A549 (cell line): ENCODE results near the gene SMARCD1. TPM values are rescaled to one million over a fixed set of nuclear protein-coding genes. Genes with fewer than 3 reads are reported as not detected.

Experiments
- ATAC-seq, 2 experiments: fragments of 200-7000 bp in 1 of 2; fragments of >200 bp in 1 of 2; cut with Nextera tagmentation in 1 of 2; cut with Tn5 transposase in 1 of 2; 3 replicates each; pipeline versions ENCODE4 v1.8.0 to v1.9.1; 2018 to 2020; ENCODE audit warnings: mild to moderate bottlenecking in 1 of 2, moderate library complexity in 1 of 2
- CTCF ChIA-PET: fragments of 300-600 bp; sonication (Branson Sonifier 250); formaldehyde crosslinking; extraction: SDS; loops from one replicate; lab custom pipeline; 2021; ENCODE audit warnings: antibody characterized with exemption, inconsistent platforms; lab: Yijun Ruan, JAX
- POLR2A ChIA-PET: fragments of 350-600 bp; formaldehyde crosslinking; extraction: SDS; loops from one replicate; lab custom pipeline; 2021; ENCODE audit warnings: antibody characterized with exemption, inconsistent platforms; lab: Yijun Ruan, JAX
- DNase-seq, 2 experiments: peaks; one replicate each; pipeline versions ENCODE4 v3.0.0 to v3.0.0-alpha.2; 2011 to 2016; ENCODE audit warnings: low read depth in 1 of 2, low spot score in 1 of 2
- FAIRE-seq: peaks from 2 replicates; lab custom pipeline; 2011; peaks lifted over from hg19 to GRCh38; lab: Jason Lieb, UNC
- H3K27ac ChIP-seq, 2 experiments: fragments of >200 bp; sonication (Bioruptor Twin); formaldehyde crosslinking; 3 replicates each; pipeline ENCODE4 v1.5.1; 2016 to 2017
- H3K4me1 ChIP-seq: fragments of >200 bp; sonication (Bioruptor Twin); formaldehyde crosslinking; 3 replicates; pipeline ENCODE4 v1.6.1; 2016
- H3K4me2 ChIP-seq: fragments of >200 bp; sonication (Bioruptor Twin); formaldehyde crosslinking; 3 replicates; pipeline ENCODE4 v1.6.1; 2016
- H3K4me3 ChIP-seq: fragments of >200 bp; sonication (Bioruptor Twin); formaldehyde crosslinking; 3 replicates; pipeline ENCODE4 v1.5.1; 2016
- H3K9me3 ChIP-seq: fragments of >200 bp; sonication (Bioruptor Twin); formaldehyde crosslinking; 3 replicates; pipeline ENCODE4 v1.6.1; 2016
- BCL3 ChIP-seq: fragments of >200 bp; sonication (Bioruptor Twin); formaldehyde crosslinking; IDR thresholded peaks from 3 replicates; pipeline ENCODE4 v1.6.1; 2016
- BHLHE40 ChIP-seq: IDR thresholded peaks from 2 replicates; pipeline ENCODE4 v1.6.1; 2012; ENCODE audit warnings: low read depth, low read length, inconsistent platforms
- CBX2 ChIP-seq: fragments of 200-600 bp; sonication (generic); IDR thresholded peaks from 2 replicates; pipeline ENCODE4 v1.6.1; 2016; ENCODE audit warnings: low read depth, mild to moderate bottlenecking, borderline replicate concordance
- CEBPB ChIP-seq, 2 experiments: fragments of >200 bp in 1 of 2; sonication (Bioruptor Twin) in 1 of 2; formaldehyde crosslinking in 1 of 2; IDR thresholded peaks; 2 replicates each; pipeline ENCODE4 v1.6.1; 2012 to 2016
- CHD2 ChIP-seq: fragments of 150-350 bp; IDR thresholded peaks from 2 replicates; pipeline ENCODE4 v1.6.1; 2014; ENCODE audit warnings: low read length; ENCODE audit not compliant: partially characterized antibody
- EHF ChIP-seq: fragments of 250-450 bp; sonication (Bioruptor Pico); IDR thresholded peaks from 2 replicates; pipeline ENCODE4 v1.5.0; 2020; ENCODE audit warnings: mild to moderate bottlenecking
- EP300 ChIP-seq, 2 experiments: fragments of >200 bp; sonication (Bioruptor Twin); formaldehyde crosslinking; IDR thresholded peaks; 2 replicates in 1 of 2; 3 replicates in 1 of 2; pipeline ENCODE4 v1.6.1; 2016 to 2017
- ESRRA ChIP-seq: fragments of 150-350 bp; IDR thresholded peaks from 2 replicates; pipeline ENCODE4 v1.6.1; 2014; ENCODE audit warnings: mild to moderate bottlenecking, low read length, borderline replicate concordance
- FOSB ChIP-seq: fragments of 250-450 bp; sonication (Bioruptor Pico); IDR thresholded peaks from 2 replicates; pipeline ENCODE4 v1.5.0; 2020; ENCODE audit warnings: mild to moderate bottlenecking, moderate library complexity
- FOSL2 ChIP-seq, 2 experiments: fragments of 450-650 bp in 1 of 2; fragments of >200 bp in 1 of 2; sonication (Bioruptor Twin) in 1 of 2; formaldehyde crosslinking; IDR thresholded peaks; 2 replicates each; pipeline versions ENCODE4 v1.5.0 to v1.6.1; 2016 to 2020; ENCODE audit warnings: mild to moderate bottlenecking in 1 of 2, moderate library complexity in 1 of 2
- FOXS1 ChIP-seq: fragments of 250-450 bp; sonication (Bioruptor Pico); IDR thresholded peaks from 2 replicates; pipeline ENCODE4 v1.5.0; 2020; ENCODE audit warnings: mild to moderate bottlenecking, moderate library complexity
- HEYL ChIP-seq: fragments of 250-450 bp; sonication (Bioruptor Pico); IDR thresholded peaks from 2 replicates; pipeline ENCODE4 v1.8.0; 2021; ENCODE audit warnings: mild to moderate bottlenecking, moderate library complexity
- HMGXB4 ChIP-seq: fragments of 250-450 bp; sonication (Bioruptor Pico); IDR thresholded peaks from 2 replicates; pipeline ENCODE4 v1.5.0; 2021; ENCODE audit warnings: mild to moderate bottlenecking, moderate library complexity, borderline replicate concordance
- HOXB13 ChIP-seq: fragments of 250-450 bp; sonication (Bioruptor Pico); IDR thresholded peaks from 2 replicates; pipeline ENCODE4 v1.5.0; 2020; ENCODE audit warnings: low read depth, mild to moderate bottlenecking, moderate library complexity
- HOXB5 ChIP-seq: fragments of 250-450 bp; sonication (Bioruptor Pico); IDR thresholded peaks from 2 replicates; pipeline ENCODE4 v1.5.0; 2020; ENCODE audit warnings: mild to moderate bottlenecking, moderate library complexity
- JUN ChIP-seq, 2 experiments: fragments of >200 bp; sonication (Bioruptor Twin); formaldehyde crosslinking; IDR thresholded peaks; 2 replicates in 1 of 2; 3 replicates in 1 of 2; pipeline ENCODE4 v1.6.1; 2016 to 2017
- JUNB ChIP-seq: fragments of >200 bp; sonication (Bioruptor Twin); formaldehyde crosslinking; IDR thresholded peaks from 2 replicates; pipeline ENCODE4 v1.6.1; 2016
- KDM5A ChIP-seq: fragments of 200-600 bp; sonication (generic); IDR thresholded peaks from 2 replicates; pipeline ENCODE4 v1.6.1; 2016; ENCODE audit warnings: antibody characterized with exemption, mild to moderate bottlenecking
- MAFK ChIP-seq: fragments of 450-650 bp; IDR thresholded peaks from 2 replicates; pipeline ENCODE4 v1.6.1; 2014; ENCODE audit not compliant: partially characterized antibody
- MYC ChIP-seq: IDR thresholded peaks from 2 replicates; pipeline ENCODE4 v1.6.1; 2012; ENCODE audit warnings: mild to moderate bottlenecking, inconsistent platforms, low read length, improper control_type of control experiment, borderline replicate concordance
- NFE2L2 ChIP-seq: fragments of 150-350 bp; conservative IDR thresholded peaks from 2 replicates; pipeline ENCODE4 v1.6.1; 2014; ENCODE audit warnings: low read length
- NPAS2 ChIP-seq: fragments of 250-450 bp; sonication (Bioruptor Pico); IDR thresholded peaks from 2 replicates; pipeline ENCODE4 v1.8.0; 2022; ENCODE audit warnings: mild to moderate bottlenecking, moderate library complexity, borderline replicate concordance
- NR3C1 ChIP-seq: fragments of >200 bp; sonication (Bioruptor Twin); formaldehyde crosslinking; IDR thresholded peaks from 3 replicates; pipeline ENCODE4 v1.6.1; 2017
- PHF8 ChIP-seq: fragments of 200-600 bp; sonication (generic); IDR thresholded peaks from 2 replicates; pipeline ENCODE4 v1.6.1; 2016; ENCODE audit warnings: low read depth, mild to moderate bottlenecking, antibody characterized with exemption, moderate library complexity, borderline replicate concordance
- POLR2A ChIP-seq: IDR thresholded peaks from 2 replicates; pipeline ENCODE4 v1.6.1; 2012; ENCODE audit warnings: mild to moderate bottlenecking, low read length
- RARB ChIP-seq: fragments of 250-450 bp; sonication (Bioruptor Pico); IDR thresholded peaks from 2 replicates; pipeline ENCODE4 v1.8.0; 2021; ENCODE audit warnings: mild to moderate bottlenecking, moderate library complexity
- RFX5 ChIP-seq: fragments of 450-650 bp; IDR thresholded peaks from 2 replicates; pipeline ENCODE4 v1.7.1; 2014; ENCODE audit warnings: antibody characterized with exemption, mild to moderate bottlenecking, moderate library complexity
- RNF2 ChIP-seq: fragments of 200-600 bp; sonication (generic); IDR thresholded peaks from 2 replicates; pipeline ENCODE4 v1.6.1; 2016; ENCODE audit warnings: low read depth, mild to moderate bottlenecking, antibody characterized with exemption, moderate library complexity, borderline replicate concordance
- SMC3 ChIP-seq: fragments of >200 bp; sonication (Bioruptor Twin); formaldehyde crosslinking; IDR thresholded peaks from 3 replicates; pipeline ENCODE4 v1.6.1; 2018; ENCODE audit warnings: inconsistent platforms
- SREBF2 ChIP-seq: fragments of 450-650 bp; IDR thresholded peaks from 2 replicates; pipeline ENCODE4 v1.6.1; 2014; ENCODE audit warnings: mild to moderate bottlenecking, moderate library complexity
- ZFP36 ChIP-seq: fragments of 450-650 bp; IDR thresholded peaks from 2 replicates; pipeline ENCODE4 v1.6.1; 2014; ENCODE audit warnings: borderline replicate concordance; ENCODE audit not compliant: partially characterized antibody
- ZNF302 ChIP-seq: fragments of 250-450 bp; sonication (Bioruptor Pico); IDR thresholded peaks from 2 replicates; pipeline ENCODE4 v1.9.0; 2021; ENCODE audit warnings: inconsistent platforms, mild to moderate bottlenecking, moderate library complexity
- WGBS: methylation state at CpG from one replicate; pipeline ENCODE4 v1.1.6; 2017; ENCODE audit errors: missing lambda C conversion rate; 5-methylcytosine and 5-hydroxymethylcytosine counted together
- polyA plus RNA-seq, 4 experiments: library from polyadenylated mRNA; depleted of rRNA in 3 of 4; stranded (reverse); fragments of >200 nt; fragmentation: RNase III in 1 of 4; extraction: RNeasy Plus Mini Kit Qiagen cat#74134 plus additional on column Dnase treatment in 1 of 4; gene quantifications; 2 replicates in 3 of 4; 3 replicates in 1 of 4; pipeline ENCODE4 v1.2.3, GENCODE V29; 2011 to 2017
- TF ChIP-seq, protein P1 (sequence below): fragments of >200 bp; sonication (Bioruptor Twin); formaldehyde crosslinking; IDR thresholded peaks from 2 replicates; pipeline ENCODE4 v1.6.1; 2016
- TF ChIP-seq, protein P2 (sequence below): fragments of 250-450 bp; sonication (Bioruptor Pico); IDR thresholded peaks from 2 replicates; pipeline ENCODE4 v1.5.0; 2020; ENCODE audit warnings: low read depth, mild to moderate bottlenecking, moderate library complexity

SMARCD1 gene
- polyA plus RNA-seq, 2 of the 4 experiments (the other 2 are of a cell fraction), result 62.5 to 80.7 TPM

DNA sequence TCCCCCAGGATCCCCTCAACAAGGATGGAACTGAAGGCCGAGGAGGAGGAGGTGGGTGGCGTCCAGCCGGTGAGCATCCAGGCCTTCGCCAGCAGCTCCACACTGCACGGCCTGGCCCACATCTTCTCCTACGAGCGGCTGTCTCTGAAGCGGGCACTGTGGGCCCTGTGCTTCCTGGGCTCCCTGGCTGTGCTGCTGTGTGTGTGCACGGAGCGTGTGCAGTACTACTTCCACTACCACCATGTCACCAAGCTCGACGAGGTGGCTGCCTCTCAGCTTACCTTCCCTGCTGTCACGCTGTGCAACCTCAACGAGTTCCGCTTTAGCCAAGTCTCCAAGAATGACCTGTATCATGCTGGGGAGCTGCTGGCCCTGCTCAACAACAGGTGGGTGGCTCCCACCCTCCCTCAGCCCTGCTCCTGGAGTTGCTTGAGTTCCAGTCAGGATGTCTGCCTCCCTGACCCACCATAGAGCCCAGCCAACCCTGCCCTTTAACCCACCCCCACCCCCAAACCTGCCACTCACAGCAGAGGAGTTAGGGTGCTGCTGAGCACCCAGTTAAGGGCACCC lies 26.3 kb upstream of the SMARCD1 start:
- FAIRE-seq (no peak), DNase-seq (no peak), ATAC-seq (no peak)
- peaks cover 18% of the 10 kb centered on the region for H3K4me1 ChIP-seq
- ChIA-PET CTCF (interaction anchor here (1.2 to 33.6 kb wide), 12 partner anchors 9 to 256 kb away, joined by 3 to 708 read pairs (median 5); partner anchors contain the start of genes AQP5, AQP6 and COX14), POLR2A (no interaction called here)
- no peak overlapping the region for H3K4me2 ChIP-seq
- no peak overlapping the region for H3K27ac ChIP-seq
- 93% methylated on average over 15 of the region's 15 CpGs for WGBS
- TF ChIP-seq FOSL2 (IDR thresholded peaks at IDR 0.05), result no peak
- TF ChIP-seq FOSL2 (CRISPR knock-in tag; IDR thresholded peaks at IDR 0.05), result no peak
- no peak for TF ChIP-seq HOXB13 (CRISPR knock-in tag)
- TF ChIP-seq, protein P1, sequence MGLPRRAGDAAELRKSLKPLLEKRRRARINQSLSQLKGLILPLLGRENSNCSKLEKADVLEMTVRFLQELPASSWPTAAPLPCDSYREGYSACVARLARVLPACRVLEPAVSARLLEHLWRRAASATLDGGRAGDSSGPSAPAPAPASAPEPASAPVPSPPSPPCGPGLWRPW, result no peak
- no peak for TF ChIP-seq RARB (CRISPR knock-in tag)
- no peak for TF ChIP-seq NR3C1
- no peak for TF ChIP-seq RFX5
- TF ChIP-seq MAFK, result no peak
- TF ChIP-seq JUNB, result no peak
- no peak for TF ChIP-seq HEYL (CRISPR knock-in tag)
- no peak for TF ChIP-seq PHF8
- TF ChIP-seq EP300 (IDR thresholded peaks at IDR 0.05), result no peak
- no peak for TF ChIP-seq RNF2
- no peak for TF ChIP-seq SMC3
- no peak for TF ChIP-seq HMGXB4 (CRISPR knock-in tag)
- TF ChIP-seq JUN (IDR thresholded peaks at IDR 0.05), result no peak
- TF ChIP-seq NPAS2 (CRISPR knock-in tag), result no peak
- TF ChIP-seq CEBPB (IDR thresholded peaks at IDR 0.05), result no peak
- TF ChIP-seq ZNF302 (CRISPR knock-in tag), result no peak
- TF ChIP-seq, protein P2, sequence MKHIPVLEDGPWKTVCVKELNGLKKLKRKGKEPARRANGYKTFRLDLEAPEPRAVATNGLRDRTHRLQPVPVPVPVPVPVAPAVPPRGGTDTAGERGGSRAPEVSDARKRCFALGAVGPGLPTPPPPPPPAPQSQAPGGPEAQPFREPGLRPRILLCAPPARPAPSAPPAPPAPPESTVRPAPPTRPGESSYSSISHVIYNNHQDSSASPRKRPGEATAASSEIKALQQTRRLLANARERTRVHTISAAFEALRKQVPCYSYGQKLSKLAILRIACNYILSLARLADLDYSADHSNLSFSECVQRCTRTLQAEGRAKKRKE (CRISPR knock-in tag), result no peak
- H3K9me3 ChIP-seq, result no peaks in the 10 kb centered on the region
- no peak overlapping the region for H3K4me3 ChIP-seq

DNA sequence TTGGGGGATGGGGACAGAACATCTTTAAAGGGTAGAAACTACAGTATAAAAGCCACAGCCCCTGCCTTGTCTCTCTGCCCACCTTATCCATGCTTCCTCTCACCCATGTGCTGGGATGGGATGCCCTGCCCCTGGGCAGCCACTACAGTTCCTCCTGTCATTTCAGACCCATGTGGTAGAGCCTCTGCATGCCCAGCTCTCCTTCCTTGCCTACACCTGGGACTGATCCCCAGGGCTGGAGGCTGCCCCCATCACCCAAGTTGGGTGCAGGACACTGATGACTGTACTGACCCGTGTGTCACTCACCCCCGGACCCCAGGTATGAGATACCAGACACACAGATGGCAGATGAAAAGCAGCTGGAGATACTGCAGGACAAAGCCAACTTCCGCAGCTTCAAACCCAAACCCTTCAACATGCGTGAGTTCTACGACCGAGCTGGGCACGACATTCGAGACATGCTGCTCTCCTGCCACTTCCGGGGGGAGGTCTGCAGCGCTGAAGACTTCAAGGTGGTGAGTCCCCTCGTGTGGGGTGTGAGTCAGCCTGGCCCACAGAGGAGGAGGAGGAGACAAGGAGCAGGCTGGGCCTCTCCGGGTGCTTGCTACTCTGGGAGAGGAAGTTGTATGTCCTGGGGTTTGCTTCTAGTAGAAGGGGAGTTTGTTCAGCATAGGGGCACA lies 25.6 kb upstream of the SMARCD1 start:
- Histone ChIP-seq H3K4me2 (no peak overlapping the region), H3K4me1 (peaks cover 18% of the 10 kb centered on the region), H3K4me3 (no peak overlapping the region), H3K9me3 (no peaks in the 10 kb centered on the region), H3K27ac (no peak overlapping the region)
- ATAC-seq (no peak), FAIRE-seq (no peak), DNase-seq (no peak)
- ChIA-PET CTCF (interaction anchor here (1.2 to 33.6 kb wide), 9 partner anchors 10 to 255 kb away, joined by 3 to 708 read pairs (median 5); partner anchors contain the start of genes AQP5, AQP6 and COX14), POLR2A (no interaction called here)
- 69% methylated on average over 12 of the region's 12 CpGs for WGBS
- TF ChIP-seq FOSB (CRISPR knock-in tag), result no peak
- TF ChIP-seq RARB (CRISPR knock-in tag), result no peak
- TF ChIP-seq CHD2, result no peak
- TF ChIP-seq CBX2, result no peak
- TF ChIP-seq SREBF2, result no peak
- TF ChIP-seq BCL3, result no peak
- TF ChIP-seq POLR2A, result no peak
- TF ChIP-seq KDM5A, result no peak
- no peak for TF ChIP-seq NFE2L2
- no peak for TF ChIP-seq FOXS1 (CRISPR knock-in tag)
- no peak for TF ChIP-seq ZFP36
- no peak for TF ChIP-seq EHF
- TF ChIP-seq, protein P1, result no peak
- TF ChIP-seq BHLHE40, result no peak
- no peak for TF ChIP-seq HOXB5 (CRISPR knock-in tag)
- TF ChIP-seq MYC, result no peak
- no peak for TF ChIP-seq ESRRA
